GM04503 (cell line): ENCODE results near the gene PRMT6.

Experiments used
- DNase-seq: peaks from one replicate; pipeline ENCODE4 v3.0.0-alpha.2; 2012; ENCODE audit warnings: low read depth

PRMT6 gene

GRCh38 chr1:107095647-107096046, 39.2 kb downstream of the PRMT6 start:
- DNase-seq: no peak

- no peak for DNase-seq
These were observed 40.2 kb downstream of the PRMT6 start for GRCh38 chr1:107096690-107097089.

- no peak for DNase-seq
These were observed 42.5 kb downstream of the PRMT6 start for GRCh38 chr1:107098961-107099360.

GRCh38 chr1:107100331-107100984, 44.0 kb downstream of the PRMT6 start:
- no peak for DNase-seq

- DNase-seq: no peak
These were observed 49.4 kb downstream of the PRMT6 start for GRCh38 chr1:107105914-107106313.
